Erythroblast (primary cell): Measurements from ENCODE around the gene EYA4.
"Not testable (repeated sequence)": the region's sequence is repeated elsewhere in the genome, so short reads cannot be mapped to it uniquely, and the experiment has no call there.

Source experiments
- DNase-seq, 2 experiments: peaks; one replicate each; lab custom pipeline; 2025; lab: John Stamatoyannopoulos, UW
- GATA1 ChIP-seq: IDR thresholded peaks from 2 replicates; pipeline ENCODE4 v1.6.1; 2011; ENCODE audit warnings: low read depth, mild to moderate bottlenecking, control low read depth, low read length, moderate library complexity
- POLR2A ChIP-seq: IDR thresholded peaks from 2 replicates; pipeline ENCODE4 v1.6.1; 2011; ENCODE audit warnings: mild to moderate bottlenecking, low read length

Gene EYA4

GRCh38 chr6:133547136-133547535 is 306.0 kb downstream of the EYA4 start:
- no peak for DNase-seq
- TF ChIP-seq POLR2A: no peak
- TF ChIP-seq GATA1: no peak

GRCh38 chr6:133548423-133549159 is 307.4 kb downstream of the EYA4 start:
- DNase-seq: no peak
- TF ChIP-seq GATA1 (no peak), POLR2A (no peak)

- TF ChIP-seq GATA1: no peak
- TF ChIP-seq POLR2A: no peak
- no peak for DNase-seq
Observed at GRCh38 chr6:133549371-133549801, 308.2 kb downstream of the EYA4 start.

GRCh38 chr6:133550026-133550425 is 308.9 kb downstream of the EYA4 start:
- no peak for DNase-seq
- no peak for TF ChIP-seq GATA1
- TF ChIP-seq POLR2A: no peak

GRCh38 chr6:133551436-133551835 is 310.3 kb downstream of the EYA4 start:
- TF ChIP-seq POLR2A (no peak), GATA1 (no peak)
- no peak for DNase-seq

- no peak for TF ChIP-seq POLR2A
- no peak for TF ChIP-seq GATA1
- no peak for DNase-seq
Observed at GRCh38 chr6:133551847-133552341, 310.7 kb downstream of the EYA4 start.

- TF ChIP-seq POLR2A (no peak), GATA1 (no peak)
- DNase-seq: peak; percentile 35 to 72
Observed at GRCh38 chr6:133553652-133554051, 312.5 kb downstream of the EYA4 start.

GRCh38 chr6:133554121-133554520 is 313.0 kb downstream of the EYA4 start:
- DNase-seq: not testable (repeated sequence)

GRCh38 chr6:133555685-133556084 is 314.5 kb downstream of the EYA4 start:
- no peak for DNase-seq
- TF ChIP-seq POLR2A: no peak
- TF ChIP-seq GATA1: no peak

- no peak for DNase-seq
- no peak for TF ChIP-seq POLR2A
- TF ChIP-seq GATA1: no peak
Observed at GRCh38 chr6:133559926-133560325, 318.8 kb downstream of the EYA4 start.

GRCh38 chr6:133567636-133568035 is 326.5 kb downstream of the EYA4 start:
- no peak for TF ChIP-seq GATA1
- TF ChIP-seq POLR2A: no peak
- DNase-seq: no peak

- peak; percentile 2 to 59 for DNase-seq
Observed at GRCh38 chr6:133568970-133569889, 328.1 kb downstream of the EYA4 start.

GRCh38 chr6:133571681-133572080 is 330.5 kb downstream of the EYA4 start:
- TF ChIP-seq GATA1: no peak
- no peak for TF ChIP-seq POLR2A
- DNase-seq: no peak

More at GRCh38 chr6:133568970-133569889, 328.1 kb downstream of the EYA4 start:
- TF ChIP-seq POLR2A (no peak), GATA1 (no peak)

GRCh38 chr6:133577851-133578250 is 336.7 kb downstream of the EYA4 start:
- TF ChIP-seq POLR2A (no peak), GATA1 (no peak)
- no peak for DNase-seq
